Panc1 (cell line): Measurements from ENCODE around the gene MS4A10. TPM values are rescaled to one million over a fixed set of nuclear protein-coding genes. Genes with fewer than 3 reads are reported as not detected.

ENCODE experiments used
- ATAC-seq: fragments of 200-7000 bp; cut with Tn5 transposase; 2 replicates; pipeline ENCODE4 v1.9.1; 2020; ENCODE audit warnings: mild to moderate bottlenecking, moderate library complexity
- BruUV-seq: library from RNA; stranded (reverse); fragments of 400-500 nt; replicated peaks from 2 replicates; lab custom pipeline; 2021; lab: Mats Ljungman, UMichigan
- CTCF ChIA-PET: fragments of 300-600 bp; sonication (Branson Sonifier 250); formaldehyde crosslinking; loops from one replicate; lab custom pipeline; 2022; ENCODE audit warnings: antibody characterized with exemption; lab: Charles Lee
- POLR2A ChIA-PET: fragments of 300-600 bp; sonication (Branson Sonifier 250); formaldehyde crosslinking; loops from one replicate; lab custom pipeline; 2022; ENCODE audit warnings: antibody characterized with exemption; lab: Charles Lee
- DNase-seq: peaks from one replicate; pipeline ENCODE4 v3.0.0-alpha.2; 2010; ENCODE audit warnings: low read depth, low spot score
- H3K27ac ChIP-seq: 2 replicates; pipeline ENCODE4 v1.5.1; 2011; ENCODE audit warnings: mild to moderate bottlenecking, low read length, inconsistent platforms
- H3K27me3 ChIP-seq: fragments of 200-500 bp; sonication (Bioruptor generic); 2 replicates; pipeline ENCODE4 v1.6.0; 2014; ENCODE audit warnings: low read length, inconsistent platforms; ENCODE audit not compliant: control insufficient read depth, insufficient read depth
- H3K36me3 ChIP-seq: fragments of 200-500 bp; sonication (Bioruptor generic); 2 replicates; pipeline ENCODE4 v1.5.1; 2014; ENCODE audit warnings: inconsistent platforms, mild to moderate bottlenecking, low read length, moderate library complexity; ENCODE audit not compliant: control insufficient read depth, insufficient read depth
- H3K4me1 ChIP-seq: 2 replicates; pipeline ENCODE4 v1.5.1; 2011; ENCODE audit warnings: inconsistent platforms, mild to moderate bottlenecking, low read length, moderate library complexity; ENCODE audit not compliant: control insufficient read depth, insufficient read depth
- H3K4me3 ChIP-seq, 2 experiments: 2 replicates each; pipeline ENCODE4 v1.5.1; 2011 to 2012; ENCODE audit warnings: low read depth in 2 of 2, low read length in 2 of 2, mild to moderate bottlenecking in 2 of 2, inconsistent platforms in 1 of 2, moderate library complexity in 1 of 2
- H3K9me3 ChIP-seq: fragments of 200-500 bp; sonication (Bioruptor generic); 2 replicates; pipeline ENCODE4 v1.5.1; 2014; ENCODE audit warnings: low read depth, mild to moderate bottlenecking, inconsistent platforms, low read length, moderate library complexity; ENCODE audit not compliant: control insufficient read depth, insufficient read depth
- POLR2AphosphoS5 ChIP-seq: IDR thresholded peaks from 2 replicates; pipeline ENCODE4 v1.6.1; 2012; ENCODE audit warnings: mild to moderate bottlenecking, low read depth, low read length, moderate library complexity
- SIN3A ChIP-seq: IDR thresholded peaks from 2 replicates; pipeline ENCODE4 v1.6.1; 2012; ENCODE audit warnings: low read depth, mild to moderate bottlenecking, low read length, moderate library complexity, borderline replicate concordance; ENCODE audit not compliant: insufficient read depth
- TCF7L2 ChIP-seq: IDR thresholded peaks from 2 replicates; pipeline ENCODE4 v1.6.1; 2011; ENCODE audit warnings: mild to moderate bottlenecking, low read depth, low read length, inconsistent platforms
- in situ Hi-C: cut with HindIII; loops from 2 replicates; pipeline ENCODE4 v1.10.0; 2016; ENCODE audit warnings: low sequenced_read_pairs, low pct_unique_long_range_greater_than_20kb
- intact Hi-C: fragments of 100-400 bp; cut with micrococcal nuclease; formaldehyde crosslinking; loops from one replicate; pipeline ENCODE4 v1.10.0; 2022; ENCODE audit not compliant: unreplicated experiment
- total RNA-seq: library from RNA; stranded (reverse); gene quantifications from one replicate; pipeline ENCODE4 v1.2.1, GENCODE V29; 2021; ENCODE audit not compliant: unreplicated experiment
- TF ChIP-seq, protein P1 (sequence below): fragments of 450-650 bp; IDR thresholded peaks from 2 replicates; pipeline ENCODE4 v1.5.1; 2017; ENCODE audit warnings: mild to moderate bottlenecking
- TF ChIP-seq, protein P2 (sequence below), 2 experiments: IDR thresholded peaks; 2 replicates each; pipeline ENCODE4 v1.6.1; 2011 to 2012; ENCODE audit warnings: low read depth in 2 of 2, control low read depth in 1 of 2, low read length in 1 of 2, mild to moderate bottlenecking in 1 of 2, moderate library complexity in 1 of 2; ENCODE audit not compliant: insufficient read depth in 1 of 2

Gene MS4A10
- total RNA-seq, 1 experiment from 2014 or later: not detected

DNA sequence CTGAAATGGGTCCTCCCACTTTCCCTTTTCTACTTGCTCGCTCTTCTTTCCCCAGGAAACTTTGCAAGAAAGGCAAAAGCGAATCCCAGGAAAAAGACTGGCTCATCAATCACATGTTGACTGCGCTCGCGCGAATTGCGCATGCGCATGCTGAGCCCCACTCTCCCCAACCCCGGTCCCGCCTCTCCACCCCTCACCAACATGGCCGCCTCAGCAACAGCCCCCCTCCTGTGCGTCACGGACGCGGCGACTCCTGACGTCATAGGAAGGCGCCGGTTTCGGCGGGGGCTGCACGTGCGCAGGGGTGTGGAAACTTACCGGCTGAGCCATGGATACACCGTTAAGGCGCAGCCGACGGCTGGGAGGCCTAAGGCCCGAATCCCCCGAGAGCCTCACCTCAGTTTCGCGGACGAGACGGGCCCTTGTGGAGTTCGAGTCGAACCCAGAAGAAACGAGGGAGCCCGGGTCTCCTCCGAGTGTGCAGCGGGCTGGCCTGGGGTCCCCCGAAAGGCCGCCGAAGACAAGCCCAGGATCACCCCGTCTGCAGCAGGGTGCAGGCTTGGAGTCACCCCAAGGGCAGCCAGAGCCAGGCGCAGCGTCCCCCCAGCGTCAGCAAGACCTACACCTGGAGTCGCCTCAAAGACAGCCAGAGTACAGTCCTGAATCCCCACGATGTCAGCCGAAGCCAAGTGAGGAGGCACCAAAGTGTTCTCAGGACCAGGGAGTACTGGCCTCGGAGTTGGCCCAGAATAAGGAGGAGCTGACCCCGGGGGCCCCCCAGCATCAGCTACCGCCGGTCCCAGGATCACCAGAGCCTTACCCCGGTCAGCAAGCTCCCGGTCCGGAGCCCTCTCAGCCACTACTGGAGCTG, 56.9 kb downstream of the MS4A10 start, which contains the start of gene CCDC86:
CCDC86 (plus strand) TSS at position 317 of the 871 bp plus-strand sequence; CDS start at position 329, 12 bp downstream.
- CTCF ChIA-PET: no interaction called here
- intact Hi-C loops: no loop called here
- Histone ChIP-seq H3K4me1 (peaks cover 25% of the 10 kb centered on the region), H3K27ac (peak within 1 kb of the TSS; percentile 92), H3K27me3 (no peaks in the 10 kb centered on the region), H3K9me3 (no peaks in the 10 kb centered on the region), H3K36me3 (no peaks in the 10 kb centered on the region; the same call in 1 of the 2 replicates), H3K4me3 (peak within 1 kb of the TSS; percentile 89 to 91)
- TF ChIP-seq, protein P1, sequence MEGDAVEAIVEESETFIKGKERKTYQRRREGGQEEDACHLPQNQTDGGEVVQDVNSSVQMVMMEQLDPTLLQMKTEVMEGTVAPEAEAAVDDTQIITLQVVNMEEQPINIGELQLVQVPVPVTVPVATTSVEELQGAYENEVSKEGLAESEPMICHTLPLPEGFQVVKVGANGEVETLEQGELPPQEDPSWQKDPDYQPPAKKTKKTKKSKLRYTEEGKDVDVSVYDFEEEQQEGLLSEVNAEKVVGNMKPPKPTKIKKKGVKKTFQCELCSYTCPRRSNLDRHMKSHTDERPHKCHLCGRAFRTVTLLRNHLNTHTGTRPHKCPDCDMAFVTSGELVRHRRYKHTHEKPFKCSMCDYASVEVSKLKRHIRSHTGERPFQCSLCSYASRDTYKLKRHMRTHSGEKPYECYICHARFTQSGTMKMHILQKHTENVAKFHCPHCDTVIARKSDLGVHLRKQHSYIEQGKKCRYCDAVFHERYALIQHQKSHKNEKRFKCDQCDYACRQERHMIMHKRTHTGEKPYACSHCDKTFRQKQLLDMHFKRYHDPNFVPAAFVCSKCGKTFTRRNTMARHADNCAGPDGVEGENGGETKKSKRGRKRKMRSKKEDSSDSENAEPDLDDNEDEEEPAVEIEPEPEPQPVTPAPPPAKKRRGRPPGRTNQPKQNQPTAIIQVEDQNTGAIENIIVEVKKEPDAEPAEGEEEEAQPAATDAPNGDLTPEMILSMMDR: no peak
- TF ChIP-seq POLR2AphosphoS5 (peak; percentile 89), SIN3A (peak; percentile 99), TCF7L2 (no peak)
- TF ChIP-seq, protein P2, sequence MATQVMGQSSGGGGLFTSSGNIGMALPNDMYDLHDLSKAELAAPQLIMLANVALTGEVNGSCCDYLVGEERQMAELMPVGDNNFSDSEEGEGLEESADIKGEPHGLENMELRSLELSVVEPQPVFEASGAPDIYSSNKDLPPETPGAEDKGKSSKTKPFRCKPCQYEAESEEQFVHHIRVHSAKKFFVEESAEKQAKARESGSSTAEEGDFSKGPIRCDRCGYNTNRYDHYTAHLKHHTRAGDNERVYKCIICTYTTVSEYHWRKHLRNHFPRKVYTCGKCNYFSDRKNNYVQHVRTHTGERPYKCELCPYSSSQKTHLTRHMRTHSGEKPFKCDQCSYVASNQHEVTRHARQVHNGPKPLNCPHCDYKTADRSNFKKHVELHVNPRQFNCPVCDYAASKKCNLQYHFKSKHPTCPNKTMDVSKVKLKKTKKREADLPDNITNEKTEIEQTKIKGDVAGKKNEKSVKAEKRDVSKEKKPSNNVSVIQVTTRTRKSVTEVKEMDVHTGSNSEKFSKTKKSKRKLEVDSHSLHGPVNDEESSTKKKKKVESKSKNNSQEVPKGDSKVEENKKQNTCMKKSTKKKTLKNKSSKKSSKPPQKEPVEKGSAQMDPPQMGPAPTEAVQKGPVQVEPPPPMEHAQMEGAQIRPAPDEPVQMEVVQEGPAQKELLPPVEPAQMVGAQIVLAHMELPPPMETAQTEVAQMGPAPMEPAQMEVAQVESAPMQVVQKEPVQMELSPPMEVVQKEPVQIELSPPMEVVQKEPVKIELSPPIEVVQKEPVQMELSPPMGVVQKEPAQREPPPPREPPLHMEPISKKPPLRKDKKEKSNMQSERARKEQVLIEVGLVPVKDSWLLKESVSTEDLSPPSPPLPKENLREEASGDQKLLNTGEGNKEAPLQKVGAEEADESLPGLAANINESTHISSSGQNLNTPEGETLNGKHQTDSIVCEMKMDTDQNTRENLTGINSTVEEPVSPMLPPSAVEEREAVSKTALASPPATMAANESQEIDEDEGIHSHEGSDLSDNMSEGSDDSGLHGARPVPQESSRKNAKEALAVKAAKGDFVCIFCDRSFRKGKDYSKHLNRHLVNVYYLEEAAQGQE (IDR thresholded peaks at IDR 0.05; ENCODE audit: insufficient read depth in 1 of 2, low read depth in 2 of 2, low read length in 1 of 2): no peak
- ATAC-seq: peak; percentile 93
- in situ Hi-C loops: no loop called here
- DNase-seq: peak; percentile 71
- POLR2A ChIA-PET: interaction anchor here (0.5 kb wide), 1 partner anchor 42 kb away, joined by 3 read pairs; no protein-coding TSS in a partner anchor
- BruUV-seq: no TSS peak

DNA sequence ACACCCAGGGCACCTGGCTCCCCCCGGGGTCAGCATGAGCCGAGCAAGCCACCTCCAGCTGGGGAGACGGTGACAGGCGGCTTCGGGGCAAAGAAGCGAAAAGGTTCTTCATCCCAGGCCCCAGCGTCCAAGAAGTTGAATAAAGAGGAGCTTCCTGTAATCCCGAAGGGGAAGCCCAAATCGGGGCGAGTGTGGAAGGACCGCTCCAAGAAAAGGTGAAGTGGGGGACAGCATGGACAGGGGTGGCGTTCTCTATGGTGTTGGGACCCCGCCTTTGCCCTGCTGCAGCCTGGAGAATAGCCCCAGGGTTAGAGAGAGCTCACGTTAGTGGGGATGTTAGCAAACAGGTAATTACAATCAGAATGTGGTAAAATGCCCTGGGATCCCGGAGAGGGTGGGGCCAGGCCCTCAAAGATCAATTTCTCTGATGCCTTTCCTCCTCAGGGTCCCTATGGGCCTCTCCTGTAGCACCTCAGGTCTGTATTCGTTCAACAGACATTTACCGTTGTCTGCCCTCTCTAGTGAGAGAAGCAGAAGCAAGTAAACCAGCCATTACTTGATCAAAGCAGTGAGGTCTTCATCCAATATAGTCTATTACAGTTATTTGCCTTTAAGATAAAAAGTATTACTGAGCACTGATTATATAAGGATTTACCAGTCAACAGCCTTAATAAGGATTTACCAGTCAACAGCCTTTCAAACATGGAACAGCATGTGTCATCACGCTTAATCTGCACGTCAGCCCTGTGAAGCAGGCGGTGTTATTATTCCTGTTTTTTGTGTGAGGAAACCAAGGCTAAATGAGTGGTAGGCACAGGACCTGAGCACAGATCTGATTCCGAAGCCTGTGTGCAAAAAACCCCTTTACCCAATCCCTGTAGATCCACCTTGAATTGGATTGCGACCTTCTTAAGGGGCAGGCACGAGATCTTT, 57.8 kb downstream of the MS4A10 start:
- POLR2A ChIA-PET: interaction anchor here (0.5 kb wide), 1 partner anchor 41 kb away, joined by 3 read pairs; no protein-coding TSS in a partner anchor
- BruUV-seq: no TSS peak
- no peaks in the 10 kb centered on the region for H3K27me3 ChIP-seq
- intact Hi-C loops: no loop called here
- TF ChIP-seq, protein P1: no peak
- TF ChIP-seq TCF7L2 (no peak), SIN3A (0 out of 2 replicates have a peak, but pooled peaks have one; percentile 21), POLR2AphosphoS5 (no peak)
- TF ChIP-seq, protein P2 (IDR thresholded peaks at IDR 0.05; ENCODE audit: insufficient read depth in 1 of 2, low read depth in 2 of 2, low read length in 1 of 2): no peak
- no peaks in the 10 kb centered on the region; the same call in none of the 2 replicates for H3K36me3 ChIP-seq
- H3K4me3 ChIP-seq: peak overlapping the region; percentile 89 to 91
- no peak for DNase-seq
- CTCF ChIA-PET: no interaction called here
- peak overlapping the region; percentile 92 for H3K27ac ChIP-seq
- ATAC-seq: no peak; the same call in 1 of the 2 replicates
- H3K4me1 ChIP-seq: peaks cover 25% of the 10 kb centered on the region
- in situ Hi-C loops: no loop called here
- no peaks in the 10 kb centered on the region for H3K9me3 ChIP-seq
